ENCODE measurements around the gene FAM50B. TPM values are rescaled to one million over a fixed set of nuclear protein-coding genes. Genes with fewer than 3 reads are reported as not detected.

The FAM50B gene
- total and polyA plus RNA-seq, 9 donors: 8.1 to 23.0 (median 15.6) TPM

DNA sequence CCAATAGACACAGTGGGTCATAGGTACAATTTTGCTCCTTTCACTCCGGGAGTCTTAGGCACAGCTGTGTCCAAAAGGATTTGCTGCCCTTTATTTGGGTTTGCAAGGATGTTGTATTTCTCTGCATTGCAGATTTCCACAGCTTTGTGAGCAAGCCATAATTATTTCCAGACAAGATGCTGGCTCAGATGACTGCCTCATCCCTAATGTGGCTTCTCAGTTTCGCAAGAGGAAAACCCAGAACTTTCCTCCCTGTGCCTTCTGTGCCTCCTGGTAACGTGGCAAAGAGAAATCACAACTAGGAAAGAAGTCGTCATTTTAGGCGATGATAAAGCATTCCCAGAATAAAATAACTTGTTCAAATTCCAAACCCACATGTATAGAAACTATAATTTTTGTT lies 33.7 kb downstream of the FAM50B start:
- TF ChIP-seq EP300 (IDR thresholded peaks at IDR 0.05) (no peak), POLR2A (IDR thresholded peaks at IDR 0.05) (no peak), CTCF (IDR thresholded peaks at IDR 0.05) (no peak)
- no peak for DNase-seq

DNA sequence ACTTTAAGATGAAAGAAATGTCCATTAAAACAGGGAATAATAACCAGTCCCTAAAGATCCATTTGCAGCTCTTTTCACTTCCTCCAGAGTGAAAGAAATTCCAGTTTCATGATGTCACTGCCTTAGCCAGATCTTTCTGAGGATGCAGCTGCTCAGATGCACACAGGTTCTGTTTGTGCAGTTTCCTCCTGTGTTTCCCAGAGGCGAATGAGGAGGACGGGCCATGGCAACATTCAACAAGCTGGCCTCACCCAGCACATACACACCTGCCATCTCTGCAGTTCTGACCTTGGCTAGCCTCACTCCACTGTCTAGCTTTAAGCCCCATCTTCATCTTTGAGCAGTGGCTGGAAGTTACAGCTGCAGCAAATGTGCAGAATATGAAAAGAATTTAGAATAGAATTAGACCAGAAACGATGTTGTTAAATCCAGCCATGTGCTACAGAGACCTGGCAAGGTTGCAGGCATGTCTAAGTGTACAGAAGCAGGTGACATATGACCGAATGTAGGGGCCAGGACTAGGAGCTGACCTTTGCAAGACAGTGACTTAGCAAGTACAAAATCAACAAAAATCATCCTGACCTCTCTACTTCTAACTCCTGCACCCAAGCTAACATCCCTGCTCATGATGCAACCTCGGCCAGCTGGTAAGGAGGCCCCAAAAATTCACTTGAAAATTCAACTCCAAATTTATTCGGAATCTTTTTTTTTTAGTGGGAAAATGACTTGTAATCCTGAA lies 35.0 kb downstream of the FAM50B start:
- Histone ChIP-seq H3K36me3 (no peaks in the 10 kb centered on the region), H3K4me1 (ENCODE audit: insufficient read depth) (no peaks in the 10 kb centered on the region), H3K27ac (no peak overlapping the region), H3K4me3 (no peak overlapping the region), H3K27me3 (no peaks in the 10 kb centered on the region), H3K9me3 (no peaks in the 10 kb centered on the region)
- DNase-seq: no peak
- 38 to 44% (median 44%) methylated on average over 6 of the region's 6 CpGs for WGBS, 3 donors
- TF ChIP-seq EP300 (IDR thresholded peaks at IDR 0.05) (no peak), CTCF (IDR thresholded peaks at IDR 0.05) (no peak), POLR2A (IDR thresholded peaks at IDR 0.05) (no peak)
- intact Hi-C loops (cut with DNase I): no loop called here

More for the DNA sequence above, 33.7 kb downstream of the FAM50B start:
- intact Hi-C loops (cut with DNase I): no loop called here
- H3K36me3 ChIP-seq: no peaks in the 10 kb centered on the region
- H3K9me3 ChIP-seq: no peaks in the 10 kb centered on the region
- WGBS, 3 donors: 22 to 34% (median 26%) methylated on average over 5 of the region's 5 CpGs
- no peak overlapping the region for H3K27ac ChIP-seq
- H3K27me3 ChIP-seq: no peaks in the 10 kb centered on the region
- no peak overlapping the region for H3K4me3 ChIP-seq
- H3K4me1 ChIP-seq (ENCODE audit: insufficient read depth): no peaks in the 10 kb centered on the region

- intact Hi-C loops (cut with DNase I): no loop called here
- WGBS, 3 donors: 92 to 94% (median 94%) methylated on average over 9 of the region's 9 CpGs
- TF ChIP-seq CTCF (IDR thresholded peaks at IDR 0.05): no peak
- no peaks in the 10 kb centered on the region for H3K36me3 ChIP-seq
- DNase-seq: no peak
- H3K4me1 ChIP-seq (ENCODE audit: insufficient read depth): no peaks in the 10 kb centered on the region
- H3K4me3 ChIP-seq: no peak overlapping the region
- no peaks in the 10 kb centered on the region for H3K9me3 ChIP-seq
- no peak overlapping the region for H3K27ac ChIP-seq
- H3K27me3 ChIP-seq: no peaks in the 10 kb centered on the region
Observed at GRCh38 chr6:3885262-3886036, 36.3 kb downstream of the FAM50B start.

GRCh38 chr6:3887150-3887700 lies 38.1 kb downstream of the FAM50B start:
- 52 to 63% (median 58%) methylated on average over 9 of the region's 9 CpGs for WGBS, 3 donors
- DNase-seq: no peak
- Histone ChIP-seq H3K36me3 (no peaks in the 10 kb centered on the region), H3K27ac (no peak overlapping the region), H3K9me3 (no peaks in the 10 kb centered on the region), H3K4me3 (no peak overlapping the region), H3K27me3 (no peaks in the 10 kb centered on the region), H3K4me1 (ENCODE audit: insufficient read depth) (no peaks in the 10 kb centered on the region)
- TF ChIP-seq POLR2A (IDR thresholded peaks at IDR 0.05): no peak
- no peak for TF ChIP-seq CTCF (IDR thresholded peaks at IDR 0.05)
- intact Hi-C loops (cut with DNase I): no loop called here
